ENCODE measurements around the gene TNFSF9.

- TF ChIP-seq REST (IDR thresholded peaks at IDR 0.05): no peak
- no peak for TF ChIP-seq CTCF (IDR thresholded peaks at IDR 0.05; ENCODE audit: low read depth, low read length, missing input control)
- no peak for TF ChIP-seq JUND (IDR thresholded peaks at IDR 0.05)
- TF ChIP-seq RAD21 (IDR thresholded peaks at IDR 0.05): no peak
- TF ChIP-seq GABPA (IDR thresholded peaks at IDR 0.05 in 1 of 2, conservative IDR thresholded peaks at IDR 0.05 in 1 of 2): no peak
- TF ChIP-seq NR2F2 (IDR thresholded peaks at IDR 0.05): no peak
- TF ChIP-seq TAF1 (conservative IDR thresholded peaks at IDR 0.05): no peak
- TF ChIP-seq ATF3 (IDR thresholded peaks at IDR 0.05): no peak
- no peak for TF ChIP-seq RXRA (IDR thresholded peaks at IDR 0.05)
- no peak for TF ChIP-seq ZBTB33 (IDR thresholded peaks at IDR 0.05)
- TF ChIP-seq MAX (IDR thresholded peaks at IDR 0.05): no peak
- TF ChIP-seq EGR1 (IDR thresholded peaks at IDR 0.05; ENCODE audit: low read depth in 2 of 2): no peak
- TF ChIP-seq SP1 (IDR thresholded peaks at IDR 0.05): no peak
- TF ChIP-seq FOXA1 (IDR thresholded peaks at IDR 0.05): no peak
Observed at GRCh38 chr19:6483235-6483634, 47.6 kb upstream of the TNFSF9 start.

Measured in liver (tissue), 3 donors.